ENCODE data around the gene MMP23B.
"Not testable (repeated sequence)": the region's sequence is repeated elsewhere in the genome, so short reads cannot be mapped to it uniquely, and the experiment has no call there.

DNA sequence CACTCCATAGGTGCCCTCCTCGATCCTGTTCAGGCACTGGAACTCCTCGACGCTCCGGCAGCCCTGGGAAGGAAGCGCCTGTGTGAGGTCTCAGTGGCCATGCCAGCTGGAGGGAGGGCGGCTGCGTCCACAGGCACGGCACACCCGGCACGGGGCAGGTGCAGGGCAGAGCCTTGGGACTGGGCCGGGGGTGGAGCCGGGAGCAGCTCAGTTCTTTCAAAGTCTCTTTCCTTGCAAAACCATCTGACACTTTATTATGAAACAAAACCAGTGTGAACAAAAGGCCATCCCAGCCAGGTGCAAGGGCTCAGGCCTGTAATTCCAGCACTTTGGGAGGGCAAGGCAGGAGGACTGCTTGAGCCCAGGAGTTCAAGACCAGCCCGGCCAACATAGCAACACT lies 6.6 kb downstream of the MMP23B start:
- TF ChIP-seq, protein P1, sequence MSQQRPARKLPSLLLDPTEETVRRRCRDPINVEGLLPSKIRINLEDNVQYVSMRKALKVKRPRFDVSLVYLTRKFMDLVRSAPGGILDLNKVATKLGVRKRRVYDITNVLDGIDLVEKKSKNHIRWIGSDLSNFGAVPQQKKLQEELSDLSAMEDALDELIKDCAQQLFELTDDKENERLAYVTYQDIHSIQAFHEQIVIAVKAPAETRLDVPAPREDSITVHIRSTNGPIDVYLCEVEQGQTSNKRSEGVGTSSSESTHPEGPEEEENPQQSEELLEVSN (IDR thresholded peaks at IDR 0.05) = not testable (repeated sequence)
- TF ChIP-seq TAF1 (IDR thresholded peaks at IDR 0.05; ENCODE audit: low read depth, low read length) = not testable (repeated sequence)
